ENCODE results near the gene MAP1LC3B. TPM values are rescaled to one million over a fixed set of nuclear protein-coding genes. Genes with fewer than 3 reads are reported as not detected.

MAP1LC3B gene
- total and polyA plus RNA-seq, 2 of the 8 experiments (the other 6 are each of a cell fraction or from before 2014, with no cell fraction given), result 29.5 to 48.5 TPM

- TF ChIP-seq SRF (IDR thresholded peaks at IDR 0.05; ENCODE audit: low read depth, low read length), result no peak
- TF ChIP-seq TBP (IDR thresholded peaks at IDR 0.05; ENCODE audit: low read depth, low read length), result no peak
- TF ChIP-seq SP4 (IDR thresholded peaks at IDR 0.05; ENCODE audit: low read length), result no peak
- no peak for TF ChIP-seq HDAC6 (IDR thresholded peaks at IDR 0.05; ENCODE audit: low read depth, low read length)
- no peak for TF ChIP-seq KDM5A (IDR thresholded peaks at IDR 0.05; ENCODE audit: low read length)
Observed at GRCh38 chr16:87395181-87395842, 3.2 kb downstream of the MAP1LC3B start (continued).
